HEK293T (cell line): ENCODE measurements around the gene ETV6.

Source experiments
- CTCF ChIA-PET: fragments of 350-600 bp; formaldehyde crosslinking; extraction: SDS; loops from one replicate; lab custom pipeline; 2021; ENCODE audit warnings: antibody characterized with exemption, inconsistent platforms; lab: Yijun Ruan, JAX
- POLR2A ChIA-PET: fragments of 350-600 bp; formaldehyde crosslinking; extraction: SDS; loops from one replicate; lab custom pipeline; 2020; ENCODE audit warnings: antibody characterized with exemption, inconsistent platforms; lab: Yijun Ruan, JAX
- DNase-seq: peaks from one replicate; pipeline ENCODE4 v3.0.0; 2012; ENCODE audit warnings: mixed read lengths; ENCODE audit errors: extremely low spot score
- ARNT ChIP-seq: fragments of 450-650 bp; IDR thresholded peaks from 2 replicates; pipeline ENCODE4 v1.6.1; 2017; ENCODE audit warnings: mild to moderate bottlenecking
- BHLHE40 ChIP-seq: fragments of 450-650 bp; IDR thresholded peaks from 2 replicates; pipeline ENCODE4 v1.6.1; 2016; ENCODE audit warnings: mild to moderate bottlenecking, moderate library complexity, borderline replicate concordance
- CTBP1 ChIP-seq: fragments of 450-650 bp; IDR thresholded peaks from 2 replicates; pipeline ENCODE4 v1.6.1; 2016; ENCODE audit warnings: borderline replicate concordance
- ELF4 ChIP-seq: fragments of 450-650 bp; IDR thresholded peaks from 2 replicates; pipeline ENCODE4 v1.6.1; 2017; ENCODE audit warnings: antibody characterized with exemption
- FOXA1 ChIP-seq: fragments of 450-650 bp; IDR thresholded peaks from 2 replicates; pipeline ENCODE4 v1.6.1; 2016; ENCODE audit warnings: mild to moderate bottlenecking
- FOXK2 ChIP-seq: fragments of 450-650 bp; IDR thresholded peaks from 2 replicates; pipeline ENCODE4 v1.6.1; 2016; ENCODE audit warnings: mild to moderate bottlenecking
- FOXM1 ChIP-seq: fragments of 450-650 bp; IDR thresholded peaks from 2 replicates; pipeline ENCODE4 v1.6.1; 2017; ENCODE audit warnings: mild to moderate bottlenecking, borderline replicate concordance
- HDGF ChIP-seq: fragments of 450-650 bp; IDR thresholded peaks from 2 replicates; pipeline ENCODE4 v1.6.1; 2017; ENCODE audit warnings: antibody characterized with exemption, borderline replicate concordance
- L3MBTL2 ChIP-seq: fragments of 450-650 bp; conservative IDR thresholded peaks from 2 replicates; pipeline ENCODE4 v1.6.1; 2016; ENCODE audit warnings: mild to moderate bottlenecking
- LEF1 ChIP-seq: fragments of 450-650 bp; IDR thresholded peaks from 2 replicates; pipeline ENCODE4 v1.6.1; 2017; ENCODE audit warnings: mild to moderate bottlenecking, borderline replicate concordance
- NFRKB ChIP-seq: fragments of 450-650 bp; IDR thresholded peaks from 2 replicates; pipeline ENCODE4 v1.6.1; 2016; ENCODE audit warnings: mild to moderate bottlenecking, moderate library complexity
- SP1 ChIP-seq: fragments of 450-650 bp; IDR thresholded peaks from 2 replicates; pipeline ENCODE4 v1.6.1; 2017
- SUZ12 ChIP-seq: fragments of 450-650 bp; IDR thresholded peaks from 2 replicates; pipeline ENCODE4 v1.6.1; 2016; ENCODE audit warnings: mild to moderate bottlenecking
- TARDBP ChIP-seq: fragments of 450-650 bp; IDR thresholded peaks from 2 replicates; pipeline ENCODE4 v1.6.1; 2016
- ZNF384 ChIP-seq: fragments of 450-650 bp; IDR thresholded peaks from 2 replicates; pipeline ENCODE4 v1.6.1; 2016
- TF ChIP-seq, protein P1 (sequence below): fragments of 450-650 bp; IDR thresholded peaks from 2 replicates; pipeline ENCODE4 v1.6.1; 2016

Gene ETV6

DNA sequence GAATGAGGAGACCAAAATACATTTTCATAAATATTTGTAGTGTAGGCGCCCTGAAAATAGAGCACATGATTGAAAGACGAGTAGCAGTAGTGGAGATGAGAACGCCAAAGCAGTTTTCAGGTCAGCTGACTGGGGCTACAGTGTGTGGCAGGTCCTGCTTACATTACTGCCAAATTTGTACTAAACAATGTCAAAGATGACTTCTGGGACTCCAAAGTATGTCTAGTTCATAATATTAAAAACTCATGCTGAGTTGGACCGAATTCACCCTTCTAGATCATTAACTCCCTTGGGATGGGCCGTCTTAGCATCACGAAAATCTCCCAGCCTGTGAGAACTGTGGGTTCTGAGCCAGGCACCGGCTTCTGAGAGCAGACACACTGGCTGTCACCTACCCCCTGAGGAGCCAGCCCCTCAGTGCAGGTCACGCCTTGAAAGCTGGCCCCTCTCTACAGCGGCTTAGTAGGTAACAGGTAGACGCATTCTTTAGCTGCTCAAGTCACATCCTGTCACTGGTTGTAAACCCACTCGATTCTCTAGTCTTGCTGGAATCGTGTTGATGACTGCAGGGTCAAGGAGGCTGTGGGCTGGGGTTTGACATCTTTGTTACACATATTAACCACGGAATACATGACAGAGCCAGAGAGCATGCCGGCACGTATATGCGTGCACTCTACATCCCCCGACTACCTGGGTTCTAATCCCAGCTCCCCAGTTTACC is 210.4 kb downstream of the ETV6 start:
- no peak for DNase-seq
- ChIA-PET POLR2A (no interaction called here), CTCF (no interaction called here)
- TF ChIP-seq ZNF384 (no peak), LEF1 (no peak), BHLHE40 (no peak)

DNA sequence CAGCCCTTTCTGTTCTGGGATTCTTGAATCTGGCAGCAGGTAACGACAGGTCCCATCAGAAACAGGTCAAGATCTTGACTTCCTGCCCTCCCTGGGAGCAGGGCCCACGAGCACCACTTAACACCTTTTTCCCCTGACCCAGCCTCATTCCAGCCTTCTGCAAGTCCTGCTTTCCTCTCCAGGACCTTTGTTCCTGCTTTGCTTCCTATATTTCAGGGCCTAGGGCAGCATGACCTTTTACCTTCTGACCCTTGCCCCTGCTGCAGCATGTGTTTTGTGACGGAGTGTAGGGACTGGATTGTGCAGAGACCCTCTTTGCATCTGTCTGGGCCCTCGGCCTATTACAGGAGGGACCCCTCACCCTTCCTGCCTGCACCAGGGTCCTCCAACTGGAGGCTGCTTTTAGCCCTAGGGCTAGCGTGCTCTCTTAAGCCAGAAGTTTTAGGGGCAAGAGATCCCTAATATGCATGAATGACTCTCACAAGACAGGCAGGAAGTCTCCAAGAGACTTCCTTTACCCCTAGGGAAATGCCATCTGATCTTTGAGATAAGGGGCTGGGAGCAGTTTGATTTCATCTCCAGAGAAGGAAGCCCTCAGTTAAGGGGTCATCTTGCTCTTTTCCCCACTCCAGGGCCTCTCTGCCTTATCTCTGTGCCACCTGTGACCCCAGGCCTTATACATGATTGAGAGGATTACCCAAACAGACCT is 211.8 kb downstream of the ETV6 start:
- TF ChIP-seq ZNF384 (no peak), SP1 (no peak), SUZ12 (no peak), ARNT (no peak), CTBP1 (no peak), TARDBP (no peak), FOXM1 (no peak), FOXA1 (no peak), NFRKB (no peak), L3MBTL2 (no peak), ELF4 (no peak), FOXK2 (no peak), LEF1 (no peak), BHLHE40 (no peak), HDGF (no peak)
- TF ChIP-seq, protein P1, sequence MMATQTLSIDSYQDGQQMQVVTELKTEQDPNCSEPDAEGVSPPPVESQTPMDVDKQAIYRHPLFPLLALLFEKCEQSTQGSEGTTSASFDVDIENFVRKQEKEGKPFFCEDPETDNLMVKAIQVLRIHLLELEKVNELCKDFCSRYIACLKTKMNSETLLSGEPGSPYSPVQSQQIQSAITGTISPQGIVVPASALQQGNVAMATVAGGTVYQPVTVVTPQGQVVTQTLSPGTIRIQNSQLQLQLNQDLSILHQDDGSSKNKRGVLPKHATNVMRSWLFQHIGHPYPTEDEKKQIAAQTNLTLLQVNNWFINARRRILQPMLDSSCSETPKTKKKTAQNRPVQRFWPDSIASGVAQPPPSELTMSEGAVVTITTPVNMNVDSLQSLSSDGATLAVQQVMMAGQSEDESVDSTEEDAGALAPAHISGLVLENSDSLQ, result no peak
- DNase-seq, result no peak
- CTCF ChIA-PET, result no interaction called here
- POLR2A ChIA-PET, result no interaction called here

DNA sequence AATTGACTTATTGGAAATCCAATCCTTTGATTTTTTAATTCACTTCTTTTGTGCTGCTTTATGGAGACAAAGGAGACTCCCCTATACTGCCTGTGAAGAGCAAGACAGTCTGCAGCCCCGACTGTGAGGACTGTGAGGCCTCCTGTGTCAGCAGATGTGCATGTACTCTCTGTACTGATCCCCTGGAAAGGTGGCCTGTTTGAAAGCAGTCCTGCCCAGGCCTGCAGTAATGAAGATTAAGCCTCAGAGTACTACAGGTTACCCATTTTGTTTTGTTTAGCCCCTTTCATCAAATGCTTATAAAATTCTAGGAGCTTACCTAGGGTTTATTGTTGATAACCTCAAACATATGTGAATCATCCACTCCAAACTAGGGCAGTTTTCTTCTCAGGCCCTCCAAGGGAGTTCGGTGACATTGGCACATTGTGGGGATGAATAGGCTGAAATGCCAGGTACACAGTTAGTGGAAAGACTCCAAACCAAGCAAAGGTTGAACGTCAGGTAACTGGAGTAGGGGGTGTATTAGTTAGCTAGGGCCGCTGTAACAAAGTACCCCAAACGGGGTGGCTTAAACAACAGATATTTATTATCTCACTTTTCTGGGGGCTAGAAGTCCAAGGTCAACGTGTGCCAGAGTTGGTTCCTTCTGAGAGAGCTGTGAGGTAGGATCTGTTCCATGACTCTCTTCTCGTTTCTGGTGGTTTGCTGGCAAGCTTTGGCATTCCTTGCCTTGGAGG is 212.6 kb downstream of the ETV6 start:
- DNase-seq, result no peak
- TF ChIP-seq FOXK2 (no peak), L3MBTL2 (no peak), TARDBP (no peak), SUZ12 (no peak), ARNT (no peak), ELF4 (no peak), ZNF384 (no peak), BHLHE40 (no peak), FOXA1 (no peak), SP1 (no peak), FOXM1 (no peak), HDGF (no peak), LEF1 (no peak), NFRKB (no peak), CTBP1 (no peak)
- TF ChIP-seq, protein P1, result no peak
- ChIA-PET POLR2A (no interaction called here), CTCF (no interaction called here)

DNA sequence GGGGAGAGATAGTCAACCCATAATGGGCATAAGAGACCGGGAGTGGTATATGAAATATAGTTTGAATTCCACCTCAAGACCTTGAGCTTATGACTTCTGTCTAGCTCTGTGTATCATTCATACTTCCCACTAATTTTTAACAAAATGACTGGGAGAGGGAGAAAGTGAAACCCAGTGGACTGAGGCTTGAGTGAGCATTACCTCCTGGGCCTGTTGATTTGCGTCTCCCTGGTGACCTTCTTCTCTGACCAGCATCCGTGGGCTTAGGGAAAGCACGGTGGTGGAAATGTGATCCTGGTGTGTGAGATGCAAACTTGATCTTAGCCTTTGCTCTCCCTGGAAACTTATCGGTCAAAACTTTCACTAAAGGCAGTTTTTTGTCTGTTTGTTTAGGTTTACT is 213.3 kb downstream of the ETV6 start:
- ChIA-PET POLR2A (no interaction called here), CTCF (no interaction called here)
- no peak for DNase-seq
- no peak for TF ChIP-seq ARNT
- no peak for TF ChIP-seq L3MBTL2
- no peak for TF ChIP-seq TARDBP
- TF ChIP-seq SP1, result no peak
- TF ChIP-seq ZNF384, result no peak
- TF ChIP-seq FOXA1, result no peak
- no peak for TF ChIP-seq CTBP1
- no peak for TF ChIP-seq HDGF
- no peak for TF ChIP-seq LEF1
- TF ChIP-seq, protein P1, result no peak

DNA sequence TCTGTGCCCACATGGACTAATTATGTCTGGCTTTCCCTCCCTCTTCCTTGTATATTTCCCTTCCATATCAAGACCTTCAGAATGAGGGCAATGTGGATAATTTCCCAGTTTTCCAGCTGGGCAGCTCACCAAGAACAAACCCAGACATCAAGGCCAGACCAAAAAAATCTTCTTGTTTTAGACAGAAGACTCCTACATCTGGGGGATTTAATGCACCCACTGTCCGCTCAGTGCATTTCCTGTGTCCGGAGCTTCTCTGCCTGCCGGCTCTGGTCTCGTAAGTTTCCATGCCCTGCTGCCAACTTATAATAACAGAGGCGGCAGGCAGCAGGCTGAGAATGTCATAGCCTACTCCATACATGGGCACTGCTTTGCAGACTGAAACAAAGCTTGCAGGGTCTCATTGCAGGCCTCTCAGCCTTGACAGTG is 214.0 kb downstream of the ETV6 start:
- no peak for DNase-seq
- CTCF ChIA-PET, result interaction anchor here (0.5 kb wide), 1 partner anchor 17 kb away, joined by 3 read pairs; no protein-coding TSS in a partner anchor
- POLR2A ChIA-PET, result no interaction called here
- no peak for TF ChIP-seq TARDBP

DNA sequence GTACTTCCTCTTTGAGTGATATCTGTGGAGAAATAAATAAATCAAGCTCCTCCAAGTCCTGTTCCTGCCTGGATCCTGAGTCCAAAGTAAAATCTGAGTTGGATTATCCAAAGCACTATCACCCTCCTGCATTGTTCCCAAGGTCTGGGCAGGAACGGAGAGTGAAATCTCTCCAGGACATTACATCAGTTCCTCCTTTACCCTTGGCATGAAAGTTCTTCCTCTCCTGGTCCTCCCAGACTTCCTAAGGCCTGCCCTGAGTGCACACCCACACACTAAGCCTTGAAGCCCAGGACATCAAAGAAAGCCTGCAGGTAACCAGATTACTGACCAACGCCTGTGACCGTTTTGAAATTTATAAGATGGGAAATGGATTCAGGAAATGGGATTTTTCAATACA is 214.5 kb downstream of the ETV6 start:
- CTCF ChIA-PET, result interaction anchor here (0.5 kb wide), 1 partner anchor 16 kb away, joined by 3 read pairs; no protein-coding TSS in a partner anchor
- no peak for DNase-seq
- POLR2A ChIA-PET, result no interaction called here
- TF ChIP-seq, protein P1, result no peak
- TF ChIP-seq NFRKB (no peak), FOXK2 (no peak), TARDBP (no peak)
